CD4-positive, alpha-beta T cell treated with Interleukin-21 for 1 hour (primary cell): ENCODE data around the gene GALM.
A peak's percentile ranks its signal among the peaks of the same experiment; 100 is the strongest.
"Not testable (repeated sequence)": the region's sequence is repeated elsewhere in the genome, so short reads cannot be mapped to it uniquely, and the experiment has no call there.

ENCODE experiments used
- DNase-seq: peaks from one replicate; pipeline ENCODE4 v3.0.0-alpha.2; 2020

GALM gene

DNA sequence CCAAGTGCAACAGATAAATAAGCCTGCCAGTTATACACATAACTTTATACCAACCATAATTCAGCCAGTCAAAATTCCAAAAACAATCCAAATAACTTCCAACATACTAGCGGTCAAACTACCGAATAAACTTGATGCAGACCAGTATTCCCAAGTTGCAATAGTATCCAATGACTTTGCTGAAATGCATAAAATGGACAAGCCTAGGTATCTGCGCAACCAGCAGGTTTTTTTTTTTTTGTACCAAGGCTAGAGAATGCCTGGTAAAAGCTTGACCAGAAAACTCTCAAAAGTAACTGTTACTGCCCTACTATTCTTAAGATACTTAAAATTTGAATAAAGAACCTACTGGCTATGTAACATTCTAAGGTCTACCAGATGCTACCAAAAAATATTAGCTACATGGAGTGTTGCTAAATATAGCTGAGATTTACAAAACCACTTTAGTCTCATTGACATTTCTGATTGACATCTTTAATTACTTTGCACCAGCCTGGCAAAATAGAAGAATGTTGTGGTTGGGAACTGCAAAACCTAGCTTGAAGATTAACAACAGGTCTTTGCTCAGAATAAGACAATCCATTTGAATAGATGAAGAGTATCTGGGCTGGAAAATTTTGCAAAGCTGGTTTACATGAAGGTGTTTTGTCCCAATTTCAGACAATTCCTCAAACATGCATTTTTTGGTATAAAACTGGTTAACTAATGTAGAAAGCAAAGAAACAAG is 77.9 kb downstream of the GALM start:
- DNase-seq, result no peak

DNA sequence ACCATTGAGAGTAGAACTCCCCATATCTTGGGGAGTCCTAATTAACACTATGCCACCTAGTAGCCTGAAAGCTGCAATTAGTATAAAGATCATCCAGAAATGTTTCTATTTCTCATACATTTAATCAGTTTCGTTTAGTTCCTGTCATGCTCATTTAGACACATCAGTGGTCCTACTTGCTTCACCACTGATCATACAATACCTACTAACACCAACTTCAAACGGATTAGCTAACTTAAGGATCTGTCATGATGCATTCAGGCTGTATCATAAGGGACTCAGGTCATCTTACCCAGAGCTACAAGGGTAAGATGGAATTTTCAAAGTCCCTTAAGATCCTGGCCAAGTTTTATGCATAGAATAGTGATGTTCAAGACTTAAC is 78.5 kb downstream of the GALM start:
- DNase-seq, result no peak

DNA sequence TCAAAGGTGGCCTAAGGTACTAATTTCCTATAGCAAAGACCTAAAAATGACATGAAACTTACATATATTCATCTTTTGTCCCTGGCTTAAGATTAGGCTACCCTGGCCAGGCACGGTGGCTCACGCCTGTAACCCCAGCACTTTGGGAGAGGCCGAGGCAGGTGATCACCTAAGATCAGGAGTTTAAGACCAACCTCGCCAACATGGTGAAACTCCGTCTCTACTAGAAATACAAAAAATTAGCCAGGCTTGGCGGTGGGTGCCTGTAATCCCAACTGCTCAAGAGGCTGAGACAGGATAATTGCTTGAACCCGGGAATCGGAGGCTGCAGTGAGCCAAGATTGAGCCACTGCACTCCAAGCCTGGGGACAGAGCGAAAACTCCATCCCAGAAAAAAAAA is 79.4 kb downstream of the GALM start:
- no peak for DNase-seq

DNA sequence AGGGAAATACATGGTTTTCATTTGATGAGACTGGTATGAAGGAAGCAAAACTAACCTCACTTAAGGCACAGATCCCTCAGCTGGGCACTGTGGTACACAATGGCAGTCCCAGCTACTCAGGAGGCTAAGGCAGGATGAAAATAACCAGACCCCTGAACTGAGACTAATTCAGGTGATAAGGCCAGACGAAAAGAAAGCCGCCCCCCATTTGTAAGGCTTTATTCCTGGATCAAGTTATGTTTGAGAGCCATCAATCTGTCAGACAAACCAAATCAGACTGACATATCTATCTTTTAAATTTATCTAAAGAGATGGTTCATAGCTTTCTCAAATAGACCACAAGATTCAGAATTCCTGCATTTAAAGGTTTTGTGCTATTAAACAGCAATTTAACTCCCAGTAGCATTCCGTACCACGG is 81.1 kb downstream of the GALM start:
- DNase-seq, result no peak

DNA sequence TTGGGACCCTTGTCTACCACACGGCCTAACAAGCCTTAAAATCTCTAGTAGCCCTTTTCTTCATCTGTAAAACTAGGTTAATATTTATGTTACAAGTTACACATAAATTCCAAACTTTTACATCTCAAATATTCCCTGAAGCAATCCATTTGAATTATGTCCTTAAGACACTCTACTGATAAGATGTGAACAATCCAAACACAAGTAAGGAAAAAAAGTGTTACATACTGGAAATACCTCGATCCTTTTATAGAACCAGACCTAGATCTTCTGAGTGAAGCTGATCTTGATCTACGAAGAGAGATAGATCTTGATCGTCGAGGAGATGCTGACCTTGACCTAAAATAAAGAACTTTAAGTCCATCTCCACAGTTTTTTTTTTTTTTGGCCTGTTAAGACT is 81.9 kb downstream of the GALM start:
- no peak for DNase-seq

DNA sequence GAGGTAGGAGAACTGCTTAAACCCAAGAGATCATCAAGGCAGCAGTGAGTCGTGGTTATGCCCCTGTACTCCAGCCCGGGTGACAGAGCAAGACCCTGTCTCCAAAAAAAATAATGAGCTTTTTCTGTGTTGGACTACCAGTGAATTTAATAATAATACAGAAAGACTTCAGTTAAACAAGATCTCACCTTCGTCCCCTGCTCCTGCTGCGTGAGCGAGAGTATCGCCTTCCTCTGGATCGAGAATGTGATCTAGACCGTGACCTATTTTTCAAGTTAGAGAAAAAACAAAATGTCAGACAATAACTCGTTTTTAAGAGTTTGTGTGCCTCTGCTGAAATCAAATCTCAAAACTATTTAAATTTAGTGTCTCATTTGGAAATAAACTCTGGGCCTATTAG is 82.5 kb downstream of the GALM start:
- DNase-seq, result no peak

DNA sequence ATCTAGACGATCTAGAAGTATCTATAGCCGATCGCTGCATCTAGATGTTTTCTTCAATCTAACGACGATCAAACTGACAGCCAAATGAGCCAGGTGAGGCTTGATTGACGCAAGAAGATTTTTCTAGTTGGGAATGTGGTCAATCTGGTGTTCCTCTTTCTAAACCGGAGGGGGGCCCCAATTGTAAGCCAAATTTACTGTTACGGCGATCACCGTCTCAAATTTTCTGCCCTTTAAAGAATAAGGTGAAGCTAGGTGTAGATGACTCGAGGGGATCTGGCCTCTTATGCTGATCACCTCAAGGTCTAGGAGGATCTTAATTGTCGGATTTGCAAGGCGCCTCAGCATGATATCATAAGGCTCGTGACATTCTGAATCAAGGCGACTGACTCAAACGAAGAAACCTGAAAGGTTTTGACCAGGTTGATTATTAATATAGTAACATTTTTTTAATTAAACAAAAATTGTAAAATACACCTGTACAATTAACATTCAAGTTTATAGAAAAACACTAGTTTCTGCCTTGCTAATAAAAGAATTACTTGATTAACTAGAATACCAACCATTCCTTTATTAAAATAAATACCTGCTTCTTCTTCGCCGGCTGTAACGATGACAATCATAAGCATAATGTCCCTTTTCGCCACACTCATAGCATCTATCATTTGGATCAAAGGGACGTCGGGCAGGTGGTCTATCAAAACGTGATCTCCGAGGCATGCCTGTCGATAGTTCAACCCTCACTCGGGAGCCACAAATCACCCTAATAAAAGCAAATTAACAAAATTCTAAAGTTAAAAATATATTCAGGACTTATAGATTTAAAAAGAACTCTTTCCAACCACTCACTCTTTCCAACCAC is 83.3 kb downstream of the GALM start:
- DNase-seq, result no peak

DNA sequence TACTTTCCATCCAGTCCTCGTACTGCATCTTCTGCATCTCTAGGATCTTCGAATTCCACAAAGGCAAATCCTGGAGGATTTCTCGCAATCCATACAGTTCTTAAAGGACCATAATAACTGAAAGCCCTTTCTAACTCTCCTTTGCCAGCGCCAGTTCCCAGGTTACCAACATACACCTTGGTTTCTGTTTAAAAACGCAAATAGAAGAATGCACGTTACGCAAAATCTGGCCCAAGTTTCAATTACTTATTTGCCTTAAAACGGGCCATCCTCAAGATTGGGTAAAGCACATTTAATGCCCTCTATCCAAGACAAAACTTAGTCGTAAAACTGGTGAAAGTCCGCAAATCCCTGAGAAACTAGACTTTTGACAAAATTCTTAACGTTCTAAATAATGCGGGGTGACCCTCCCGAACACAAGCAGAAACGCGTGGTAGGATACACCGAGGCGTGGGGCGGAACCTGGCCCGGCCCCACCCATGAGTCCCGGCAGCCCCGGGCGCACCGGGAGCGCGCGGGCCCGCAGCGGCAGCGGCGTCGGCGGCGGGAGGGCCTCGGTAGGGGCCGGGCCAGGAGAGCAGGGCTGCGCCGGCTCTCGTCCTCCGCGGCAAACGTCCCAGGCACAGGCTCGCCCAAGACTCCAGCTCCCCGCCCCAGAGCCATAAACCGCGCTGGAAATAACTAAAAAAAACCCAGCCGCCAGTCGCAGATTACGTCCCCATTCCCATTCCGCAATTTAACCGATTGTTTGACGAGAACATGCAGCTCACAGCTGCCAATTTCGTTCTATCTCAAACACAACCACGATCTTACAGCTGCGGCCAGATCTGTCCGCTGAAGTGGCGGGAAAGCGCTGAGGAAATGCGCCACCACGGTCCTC is 84.3 kb downstream of the GALM start:
- DNase-seq, result peak; percentile 66

DNA sequence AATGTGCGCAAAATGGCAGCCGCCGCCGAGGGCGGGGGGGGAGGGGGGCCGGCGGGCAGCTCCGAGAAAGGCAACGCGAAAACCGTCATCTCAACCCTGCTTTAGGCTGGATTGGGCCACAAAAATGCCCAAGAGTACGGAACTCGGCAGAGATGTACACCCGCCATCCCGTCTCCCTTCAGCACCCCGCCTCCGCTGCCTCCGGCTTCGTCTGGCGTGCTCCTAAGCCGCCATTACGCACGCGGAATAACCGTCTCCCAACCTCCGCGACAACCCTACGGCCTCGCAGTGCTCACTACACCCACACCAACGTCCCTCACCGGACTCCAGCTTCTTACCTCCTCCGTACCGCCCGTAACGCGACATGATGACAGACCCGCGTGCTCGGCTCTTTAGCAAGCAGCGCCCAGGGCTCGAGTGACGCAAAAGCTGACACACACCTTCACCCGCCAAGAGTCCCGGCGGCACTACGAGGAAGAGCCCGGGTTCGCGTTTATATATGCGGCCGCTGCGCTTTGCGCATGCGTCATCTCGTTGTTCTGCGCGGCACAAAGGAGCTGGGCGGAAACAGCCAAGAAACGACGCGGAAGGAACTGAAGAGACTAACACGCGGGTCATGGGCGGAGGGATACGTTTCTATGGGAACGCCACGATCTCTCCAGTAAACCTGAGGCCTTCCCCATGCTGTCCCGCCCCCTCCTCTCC is 85.1 kb downstream of the GALM start, which contains the start of gene SRSF7:
Gene SRSF7 (minus strand): TSS at position 471 of the 705 bp plus-strand sequence. CDS start 105 bp downstream, at position 366.
- DNase-seq, result peak; percentile 98

DNA sequence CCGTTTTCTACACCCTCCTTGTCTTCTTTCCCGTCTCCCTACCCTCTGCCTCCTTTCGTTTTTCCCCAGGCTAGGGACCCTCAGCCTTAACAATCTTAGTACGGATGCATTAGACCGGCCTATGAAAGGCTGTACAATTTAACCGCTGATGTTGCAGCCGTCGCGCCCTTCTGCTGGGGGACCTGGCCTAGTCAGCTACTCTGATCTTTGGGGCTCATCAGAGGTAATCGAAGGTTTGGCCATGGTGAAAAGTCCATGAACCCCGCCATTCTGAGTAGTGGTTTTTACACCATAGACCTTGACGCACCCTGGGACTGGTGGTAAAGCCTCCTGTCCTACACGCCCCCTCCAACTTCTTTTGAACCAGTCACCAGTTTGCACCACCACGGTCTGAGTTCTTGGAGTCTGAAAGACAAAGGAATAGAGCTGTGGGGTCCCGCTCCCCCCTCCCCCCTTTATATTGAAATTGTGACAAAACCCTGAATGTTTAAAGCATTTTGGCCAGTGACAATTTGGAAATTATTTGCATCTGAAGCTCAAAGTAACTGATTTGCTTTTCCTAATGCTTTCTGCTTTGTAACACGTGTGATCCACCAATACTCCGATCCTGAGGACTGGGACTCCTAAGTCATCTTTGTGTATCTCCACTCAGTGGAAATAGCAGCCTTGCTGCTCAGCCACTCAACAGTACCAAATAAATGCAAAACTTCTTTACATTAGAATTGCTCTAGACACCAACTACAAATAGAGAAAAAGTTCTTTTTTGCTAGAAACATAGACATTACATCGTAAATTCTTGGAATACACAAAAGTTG is 85.9 kb downstream of the GALM start:
- DNase-seq, result no peak

DNA sequence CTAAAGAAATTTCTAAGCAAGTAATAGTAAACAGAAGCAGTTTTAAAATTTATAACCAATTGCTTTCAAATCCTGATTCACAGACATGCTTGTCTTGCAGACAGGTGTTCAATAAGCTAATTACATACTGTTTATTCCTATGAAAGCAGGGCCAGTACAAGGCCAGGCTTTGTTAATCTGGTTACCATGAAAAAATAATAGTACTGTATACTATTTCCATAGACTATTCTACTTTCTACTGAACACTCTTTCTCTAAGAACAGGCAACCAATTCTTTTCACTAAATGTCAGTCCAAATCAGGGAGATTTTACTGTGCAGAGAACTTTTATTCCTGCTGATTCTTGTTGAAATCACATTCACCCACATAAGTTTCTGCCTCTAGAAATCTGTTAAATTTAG is 88.1 kb downstream of the GALM start:
- no peak for DNase-seq

DNA sequence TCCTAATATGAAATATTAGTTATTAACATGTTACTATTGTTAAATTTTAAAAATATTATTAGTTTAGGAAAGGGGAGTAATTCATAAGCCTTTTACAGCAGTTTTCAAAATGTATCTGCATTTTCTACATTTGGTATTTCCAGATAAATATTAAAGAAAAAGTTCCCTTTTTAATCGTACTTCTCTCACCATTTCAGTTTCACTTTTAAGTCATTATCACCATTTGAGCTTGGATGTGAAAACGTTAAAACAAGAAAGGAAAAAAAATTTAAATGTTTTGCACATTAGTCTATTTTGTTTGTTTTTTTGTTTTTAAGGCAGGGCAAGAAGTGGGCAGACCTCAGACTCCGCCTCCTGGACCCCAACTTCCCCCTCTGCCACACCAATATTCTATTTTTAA is 88.6 kb downstream of the GALM start:
- DNase-seq, result no peak

DNA sequence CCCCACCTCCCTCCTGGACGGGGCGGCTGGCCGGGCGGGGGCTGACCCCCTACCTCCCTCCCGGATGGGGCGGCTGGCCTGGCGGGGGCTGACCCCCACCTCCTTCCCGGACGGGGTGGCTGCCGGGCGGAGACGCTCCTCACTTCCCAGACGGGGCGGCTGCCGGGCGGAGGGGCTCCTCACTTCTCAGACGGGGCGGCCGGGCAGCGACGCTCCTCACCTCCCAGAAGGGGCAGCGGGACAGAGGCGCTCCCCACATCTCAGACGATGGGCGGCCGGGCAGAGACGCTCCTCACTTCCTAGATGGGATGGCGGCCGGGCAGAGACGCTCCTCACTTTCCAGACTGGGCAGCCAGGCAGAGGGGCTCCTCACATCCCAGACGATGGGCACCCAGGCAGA is 90.0 kb downstream of the GALM start:
- DNase-seq, result not testable (repeated sequence)

DNA sequence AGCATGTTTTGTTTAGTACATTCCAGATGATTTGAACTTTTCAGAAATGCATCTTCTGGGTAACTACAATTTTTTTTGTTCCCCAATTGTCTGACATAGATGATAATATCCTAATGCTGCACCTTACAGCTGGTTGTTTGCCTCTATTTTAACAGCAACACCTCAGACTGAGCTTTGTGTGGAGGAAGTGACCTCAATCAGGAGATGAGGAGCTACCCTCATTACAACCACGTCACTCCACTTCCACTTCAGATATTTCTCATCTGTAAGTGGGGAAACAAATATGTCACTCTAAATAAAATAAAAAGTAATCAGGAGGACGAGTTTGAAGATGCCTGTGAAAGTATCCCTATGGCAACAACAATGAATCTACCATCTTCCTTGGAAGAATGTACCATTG is 97.3 kb downstream of the GALM start:
- DNase-seq, result no peak

DNA sequence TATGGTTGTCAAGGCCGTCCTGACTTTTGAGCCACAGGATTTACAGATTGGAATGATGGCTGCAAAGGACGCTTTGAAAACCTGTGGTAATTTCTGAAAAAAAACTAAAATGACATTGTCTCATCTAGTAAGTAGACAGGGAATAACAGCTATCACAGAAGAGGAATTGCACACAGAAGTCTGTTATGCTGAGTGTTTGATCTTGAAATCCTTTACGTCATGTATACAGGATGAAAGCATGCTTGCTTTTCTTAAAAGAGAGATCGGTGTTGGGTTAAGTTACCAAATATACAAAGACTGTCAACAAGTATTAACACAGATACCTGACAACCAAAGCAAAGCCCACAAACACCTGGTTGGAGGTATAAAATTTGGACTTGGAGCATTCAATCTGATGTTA is 97.8 kb downstream of the GALM start:
- DNase-seq, result no peak

DNA sequence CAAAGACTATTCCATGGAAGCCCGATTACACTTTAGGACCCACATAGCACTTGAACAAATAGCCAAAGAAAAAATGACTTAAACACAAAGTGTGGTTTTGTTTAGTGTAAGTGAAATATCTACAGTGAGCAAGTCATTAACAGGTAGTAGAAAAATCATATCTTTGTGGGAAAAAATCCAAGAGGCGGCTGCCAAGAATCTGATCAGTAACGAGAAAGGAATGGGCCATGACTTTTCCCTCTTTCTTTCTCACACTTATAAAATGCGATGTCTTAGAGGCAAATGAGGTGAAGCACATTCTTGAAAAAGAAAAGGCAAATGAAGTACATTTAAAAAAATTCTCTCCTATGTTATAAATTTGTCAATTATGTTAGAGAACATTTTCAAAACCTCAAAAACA is 99.2 kb downstream of the GALM start:
- no peak for DNase-seq

DNA sequence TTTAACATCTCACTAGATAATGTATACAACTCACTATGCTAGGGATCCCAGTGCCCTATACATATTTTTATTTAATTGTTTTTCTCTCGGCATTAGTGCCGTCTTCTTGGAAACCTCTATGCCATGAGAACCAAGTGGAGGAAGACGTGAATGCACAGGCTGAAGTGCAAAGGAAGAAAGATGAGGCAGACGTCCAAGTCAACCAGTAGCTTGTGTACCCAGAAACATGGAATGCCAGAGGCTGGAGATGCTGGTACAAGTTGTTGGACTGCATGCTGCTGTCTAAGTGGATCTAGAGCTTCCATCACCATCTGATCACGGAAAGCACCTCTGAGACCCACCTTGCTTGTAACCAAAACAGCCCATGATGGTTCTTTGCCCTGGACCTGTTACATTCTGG is 99.6 kb downstream of the GALM start:
- no peak for DNase-seq

DNA sequence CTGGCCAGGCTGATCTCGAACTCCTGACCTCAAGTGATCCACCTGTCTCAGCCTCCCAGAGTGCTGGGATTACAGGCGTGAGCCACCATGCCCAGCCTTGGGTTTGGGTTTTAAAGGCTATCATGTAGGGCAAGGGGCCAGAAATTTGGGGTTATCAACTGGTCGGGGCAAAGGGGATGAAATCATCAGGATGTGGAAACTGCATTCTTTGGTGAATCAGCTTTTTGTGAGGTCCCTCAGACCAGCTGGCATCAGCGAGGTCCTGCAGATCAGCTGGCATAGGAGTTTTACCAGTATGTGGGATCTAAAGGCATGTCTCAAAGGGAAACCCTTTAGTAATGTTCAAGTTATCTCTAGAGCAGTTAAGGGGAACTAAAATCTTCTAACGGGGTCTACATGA is 105.7 kb downstream of the GALM start:
- DNase-seq, result no peak

DNA sequence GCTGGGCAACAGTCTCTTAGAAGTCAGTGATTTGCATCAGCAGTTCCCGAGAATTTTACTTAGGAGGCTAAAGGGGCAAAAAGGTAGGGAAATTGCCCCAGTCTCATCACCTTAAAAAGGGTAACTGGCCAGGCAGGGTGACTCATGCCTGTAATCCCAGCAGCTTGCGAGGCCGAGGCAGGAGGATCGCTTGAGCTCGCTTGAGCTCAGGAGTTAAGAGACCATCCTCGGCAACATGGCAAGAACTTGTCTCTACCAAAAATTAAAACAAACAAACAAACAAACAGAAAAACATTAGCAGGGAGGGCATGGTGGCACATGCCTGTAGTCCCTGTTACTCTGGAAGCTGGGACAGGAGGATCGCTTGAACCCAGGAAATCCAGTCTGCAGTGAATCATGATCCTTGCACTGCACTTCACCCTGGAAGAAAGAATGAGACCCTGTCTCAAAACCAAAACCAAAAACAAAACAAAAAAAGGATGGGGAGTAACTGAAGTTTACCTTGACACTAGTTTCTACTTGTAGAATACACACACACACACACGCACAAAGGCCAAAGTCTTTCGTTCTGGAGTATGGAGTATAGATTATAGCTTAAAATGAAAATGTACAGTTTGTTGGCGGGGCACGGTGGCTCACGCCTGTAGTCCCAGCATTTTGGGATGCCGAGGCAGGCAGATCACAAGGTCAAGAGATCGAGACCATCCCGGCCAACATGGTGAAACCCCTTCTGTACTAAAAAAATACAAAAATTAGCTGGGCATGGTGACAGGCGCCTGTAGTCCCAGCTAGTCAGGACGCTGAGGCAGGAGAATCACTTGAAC is 109.4 kb downstream of the GALM start:
- DNase-seq, result no peak

DNA sequence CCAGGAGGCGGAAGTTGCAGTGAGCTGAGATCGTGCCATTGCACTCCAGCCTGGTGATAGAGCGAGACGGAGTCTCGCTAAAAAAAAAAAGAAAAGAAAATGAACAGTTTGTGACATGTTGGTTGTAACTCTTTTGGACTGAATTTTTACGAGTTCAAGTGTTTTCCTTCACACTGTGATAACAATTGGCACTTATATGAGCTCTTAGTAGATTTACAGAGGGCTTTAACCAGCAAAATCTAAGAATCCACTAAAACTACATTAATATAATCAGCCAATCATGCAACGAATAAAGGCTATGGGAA is 110.0 kb downstream of the GALM start:
- DNase-seq, result no peak

DNA sequence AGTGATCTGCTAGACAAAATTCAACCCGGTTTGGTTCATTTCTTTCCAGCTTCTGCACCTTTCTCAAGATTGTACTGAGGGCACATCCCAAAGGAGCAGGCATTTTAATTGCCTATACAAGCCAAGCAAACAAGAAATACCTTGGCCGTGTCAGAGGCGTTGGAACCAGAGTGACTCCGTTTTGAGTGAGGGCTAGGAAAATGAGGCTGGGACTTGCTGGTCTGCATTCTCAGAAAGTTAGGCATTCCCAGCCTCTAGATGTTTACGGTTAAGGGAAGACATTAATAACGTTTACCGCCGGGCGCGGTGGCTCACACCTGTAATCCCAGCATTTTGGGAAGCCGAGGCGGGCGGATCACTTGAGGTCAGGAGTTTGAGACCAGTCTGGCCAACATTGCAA is 110.6 kb downstream of the GALM start:
- DNase-seq, result no peak
